ENCODE results near the gene EVI5. TPM values are rescaled to one million over a fixed set of nuclear protein-coding genes. Genes with fewer than 3 reads are reported as not detected.

Gene EVI5
- total and polyA plus RNA-seq, 2 donors (not counting 1 experiment from before 2014, with no cell fraction given) = 1.5 to 36.3 TPM

DNA sequence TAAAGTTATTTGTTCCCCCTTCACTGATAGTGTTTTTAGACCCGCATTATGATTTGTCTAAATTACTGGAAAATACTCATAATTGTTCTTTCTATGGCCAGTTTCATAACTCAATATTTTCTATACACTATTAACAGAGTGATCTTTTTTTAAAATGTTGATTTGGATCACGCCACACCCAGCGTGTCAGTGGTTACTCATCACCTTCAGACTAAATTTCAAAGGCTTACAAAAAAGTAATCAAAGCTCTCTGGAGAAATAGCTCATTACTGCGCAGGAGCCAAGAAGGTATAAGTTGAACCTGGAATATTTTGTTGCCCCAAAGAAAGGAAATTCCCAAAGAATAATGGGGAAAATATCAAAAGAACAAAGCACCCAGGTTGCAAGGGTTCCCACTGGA lies 104.9 kb downstream of the EVI5 start:
- Histone ChIP-seq H3K79me2 (ENCODE audit: control insufficient read depth, insufficient read depth, low read length) (no peaks in the 10 kb centered on the region), H3K4me3 (ENCODE audit: control extremely low read depth in 1 of 5, extremely low read depth in 1 of 5, insufficient read depth in 1 of 5, low read depth in 2 of 5, low read length in 4 of 5) (no peak overlapping the region), H3K9me3 (ENCODE audit: control extremely low read depth in 1 of 3, control insufficient read depth in 2 of 3, insufficient read depth in 1 of 3, low read length in 2 of 3) (no peaks in the 10 kb centered on the region), H3K27ac (ENCODE audit: low read length in 2 of 2) (no peak overlapping the region), H3K4me1 (ENCODE audit: control insufficient read depth in 2 of 2, insufficient read depth in 2 of 2, low read length in 2 of 2) (no peaks in the 10 kb centered on the region), H3K9ac (ENCODE audit: low read length) (no peak overlapping the region), H3K36me3 (replicated peaks in 1 of 2; ENCODE audit: control extremely low read depth in 1 of 2, control insufficient read depth in 1 of 2, extremely low read depth in 1 of 2, insufficient read depth in 2 of 2, low read length in 1 of 2) (peaks cover 5 to 11% of the 10 kb centered on the region in 2 experiments), H3K4me2 (replicated peaks; ENCODE audit: low read depth, low read length, poor library complexity, severe bottlenecking) (no peak overlapping the region), H3K27me3 (replicated peaks in 1 of 4; ENCODE audit: control extremely low read depth in 1 of 4, control insufficient read depth in 3 of 4, insufficient read depth in 4 of 4, low read length in 3 of 4) (no peaks in the 10 kb centered on the region), H2AFZ (ENCODE audit: insufficient read depth, low read depth, low read length, poor library complexity, severe bottlenecking) (no peak overlapping the region), H4K20me1 (ENCODE audit: control insufficient read depth, insufficient read depth, low read length, poor library complexity, severe bottlenecking) (no peaks in the 10 kb centered on the region)
- Mint-ChIP-seq H3K4me1 (no peaks in the 10 kb centered on the region), H3K9me3 (ENCODE audit: insufficient read depth) (no peaks in the 10 kb centered on the region), H3K27me3 (no peaks in the 10 kb centered on the region), H3K27ac (no peak overlapping the region), H3K4me3 (no peak overlapping the region)
- DNase-seq (no peak), ATAC-seq (ENCODE audit: low read depth) (no peak)
- ChIA-PET CTCF (no interaction called here), POLR2A (no interaction called here)
- TF ChIP-seq EZH2 (IDR thresholded peaks at IDR 0.05; ENCODE audit: borderline replicate concordance, insufficient read depth, low read depth, low read length, poor library complexity, severe bottlenecking) = no peak
- WGBS (ENCODE audit: insufficient coverage) = no CpG with 5 or more reads among the region's 4 CpGs
- intact Hi-C loops (cut with micrococcal nuclease) = no loop called here

DNA sequence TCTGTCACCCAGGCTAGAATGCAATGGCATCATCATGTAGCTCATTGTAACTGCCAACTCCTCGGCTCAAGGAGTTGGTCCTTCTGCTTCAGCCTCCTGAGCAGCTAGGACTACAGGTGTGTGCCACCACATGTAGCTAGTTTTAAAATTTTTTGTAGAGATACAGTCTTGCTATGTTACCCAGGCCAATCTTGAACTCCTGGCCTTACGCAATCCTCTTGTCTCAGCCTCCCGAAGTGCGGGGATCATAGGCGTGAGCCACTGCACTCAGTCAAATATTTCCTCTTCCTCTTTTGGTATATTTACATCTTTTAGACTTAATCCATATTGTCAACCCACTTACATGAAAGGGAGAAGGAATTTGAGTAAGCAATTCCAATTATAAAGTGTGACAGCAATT lies 121.1 kb downstream of the EVI5 start:
- no peak for ATAC-seq (ENCODE audit: low read depth)
- TF ChIP-seq, protein P1, sequence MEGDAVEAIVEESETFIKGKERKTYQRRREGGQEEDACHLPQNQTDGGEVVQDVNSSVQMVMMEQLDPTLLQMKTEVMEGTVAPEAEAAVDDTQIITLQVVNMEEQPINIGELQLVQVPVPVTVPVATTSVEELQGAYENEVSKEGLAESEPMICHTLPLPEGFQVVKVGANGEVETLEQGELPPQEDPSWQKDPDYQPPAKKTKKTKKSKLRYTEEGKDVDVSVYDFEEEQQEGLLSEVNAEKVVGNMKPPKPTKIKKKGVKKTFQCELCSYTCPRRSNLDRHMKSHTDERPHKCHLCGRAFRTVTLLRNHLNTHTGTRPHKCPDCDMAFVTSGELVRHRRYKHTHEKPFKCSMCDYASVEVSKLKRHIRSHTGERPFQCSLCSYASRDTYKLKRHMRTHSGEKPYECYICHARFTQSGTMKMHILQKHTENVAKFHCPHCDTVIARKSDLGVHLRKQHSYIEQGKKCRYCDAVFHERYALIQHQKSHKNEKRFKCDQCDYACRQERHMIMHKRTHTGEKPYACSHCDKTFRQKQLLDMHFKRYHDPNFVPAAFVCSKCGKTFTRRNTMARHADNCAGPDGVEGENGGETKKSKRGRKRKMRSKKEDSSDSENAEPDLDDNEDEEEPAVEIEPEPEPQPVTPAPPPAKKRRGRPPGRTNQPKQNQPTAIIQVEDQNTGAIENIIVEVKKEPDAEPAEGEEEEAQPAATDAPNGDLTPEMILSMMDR (IDR thresholded peaks at IDR 0.05) = no peak
- no peak for TF ChIP-seq EZH2 (IDR thresholded peaks at IDR 0.05; ENCODE audit: borderline replicate concordance, insufficient read depth, low read depth, low read length, poor library complexity, severe bottlenecking)
- Histone ChIP-seq H4K20me1 (ENCODE audit: control insufficient read depth, insufficient read depth, low read length, poor library complexity, severe bottlenecking) (no peaks in the 10 kb centered on the region), H3K4me2 (replicated peaks; ENCODE audit: low read depth, low read length, poor library complexity, severe bottlenecking) (no peak overlapping the region), H3K27ac (ENCODE audit: low read length in 2 of 2) (no peak overlapping the region), H3K4me1 (ENCODE audit: control insufficient read depth in 2 of 2, insufficient read depth in 2 of 2, low read length in 2 of 2) (no peaks in the 10 kb centered on the region), H3K9ac (ENCODE audit: low read length) (no peak overlapping the region), H3K27me3 (replicated peaks in 1 of 4; ENCODE audit: control extremely low read depth in 1 of 4, control insufficient read depth in 3 of 4, insufficient read depth in 4 of 4, low read length in 3 of 4) (no peaks in the 10 kb centered on the region), H3K79me2 (ENCODE audit: control insufficient read depth, insufficient read depth, low read length) (no peaks in the 10 kb centered on the region), H3K9me3 (ENCODE audit: control extremely low read depth in 1 of 3, control insufficient read depth in 2 of 3, insufficient read depth in 1 of 3, low read length in 2 of 3) (no peaks in the 10 kb centered on the region), H3K36me3 (replicated peaks in 1 of 2; ENCODE audit: control extremely low read depth in 1 of 2, control insufficient read depth in 1 of 2, extremely low read depth in 1 of 2, insufficient read depth in 2 of 2, low read length in 1 of 2) (peaks cover 0 to 3% of the 10 kb centered on the region in 2 experiments), H3K4me3 (ENCODE audit: control extremely low read depth in 1 of 5, extremely low read depth in 1 of 5, insufficient read depth in 1 of 5, low read depth in 2 of 5, low read length in 4 of 5) (no peak overlapping the region), H2AFZ (ENCODE audit: insufficient read depth, low read depth, low read length, poor library complexity, severe bottlenecking) (no peak overlapping the region)
- H3K27ac Mint-ChIP-seq = no peak overlapping the region
- no peaks in the 10 kb centered on the region for H3K4me1 Mint-ChIP-seq
- H3K27me3 Mint-ChIP-seq = no peaks in the 10 kb centered on the region
- 100% methylated on average over 1 of the region's 5 CpGs for WGBS (ENCODE audit: insufficient coverage)
- intact Hi-C loops (cut with micrococcal nuclease) = no loop called here
- no peaks in the 10 kb centered on the region for H3K9me3 Mint-ChIP-seq (ENCODE audit: insufficient read depth)
- ChIA-PET POLR2A (no interaction called here), CTCF (no interaction called here)
- H3K4me3 Mint-ChIP-seq = no peak overlapping the region
- DNase-seq = no peak

Data from B cell (primary cell).